GM12874 (cell line): ENCODE data around the gene MIPOL1.

Source experiments
- TF ChIP-seq, protein P1 (sequence below): IDR thresholded peaks from 2 replicates; pipeline ENCODE4 v1.5.1; 2011; ENCODE audit warnings: low read depth, mild to moderate bottlenecking, control low read depth, low read length, moderate library complexity; ENCODE audit not compliant: insufficient read depth

MIPOL1 gene

DNA sequence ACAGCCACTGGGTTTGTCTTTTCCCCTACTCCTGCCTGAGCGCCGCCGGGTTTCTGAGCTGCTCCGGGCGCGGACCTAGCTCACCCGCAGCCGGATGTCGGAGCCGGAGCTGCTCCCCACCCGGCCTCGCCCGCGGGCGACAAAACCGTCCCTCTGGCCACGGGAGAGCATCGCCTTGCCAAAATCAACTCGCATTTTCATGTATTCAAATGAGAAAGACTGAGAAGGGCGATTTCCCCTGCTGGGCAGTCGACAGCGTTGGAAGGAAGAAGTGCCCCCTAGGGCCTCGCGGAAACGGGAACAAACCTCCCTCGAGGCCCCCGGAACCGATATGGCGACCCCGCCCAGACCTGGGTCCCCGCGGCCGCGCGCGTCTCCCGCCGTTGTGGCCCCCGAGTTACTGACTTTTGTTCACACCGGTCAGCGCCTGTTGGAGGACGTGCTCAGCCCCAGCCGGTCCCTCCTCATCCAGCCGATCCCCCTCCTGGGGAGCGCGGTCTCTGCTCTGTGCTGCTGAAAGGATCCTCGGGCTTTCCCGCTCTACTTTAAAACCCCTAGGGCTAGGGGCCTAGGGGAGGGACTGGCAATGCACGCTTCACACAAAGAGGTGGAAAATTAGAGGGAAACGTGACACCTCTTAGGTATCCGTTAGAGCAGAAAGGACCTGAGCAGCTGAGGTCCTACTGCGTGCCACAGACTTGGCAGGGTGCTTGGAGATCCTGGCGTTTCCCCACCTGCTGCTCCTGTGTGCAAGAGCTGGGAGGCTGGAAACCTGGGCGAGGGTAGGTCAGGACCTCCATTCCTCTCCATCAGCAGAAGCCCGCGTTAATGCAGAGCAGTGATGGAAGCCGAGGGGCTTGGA is 402.0 kb downstream of the MIPOL1 start:
- TF ChIP-seq, protein P1, sequence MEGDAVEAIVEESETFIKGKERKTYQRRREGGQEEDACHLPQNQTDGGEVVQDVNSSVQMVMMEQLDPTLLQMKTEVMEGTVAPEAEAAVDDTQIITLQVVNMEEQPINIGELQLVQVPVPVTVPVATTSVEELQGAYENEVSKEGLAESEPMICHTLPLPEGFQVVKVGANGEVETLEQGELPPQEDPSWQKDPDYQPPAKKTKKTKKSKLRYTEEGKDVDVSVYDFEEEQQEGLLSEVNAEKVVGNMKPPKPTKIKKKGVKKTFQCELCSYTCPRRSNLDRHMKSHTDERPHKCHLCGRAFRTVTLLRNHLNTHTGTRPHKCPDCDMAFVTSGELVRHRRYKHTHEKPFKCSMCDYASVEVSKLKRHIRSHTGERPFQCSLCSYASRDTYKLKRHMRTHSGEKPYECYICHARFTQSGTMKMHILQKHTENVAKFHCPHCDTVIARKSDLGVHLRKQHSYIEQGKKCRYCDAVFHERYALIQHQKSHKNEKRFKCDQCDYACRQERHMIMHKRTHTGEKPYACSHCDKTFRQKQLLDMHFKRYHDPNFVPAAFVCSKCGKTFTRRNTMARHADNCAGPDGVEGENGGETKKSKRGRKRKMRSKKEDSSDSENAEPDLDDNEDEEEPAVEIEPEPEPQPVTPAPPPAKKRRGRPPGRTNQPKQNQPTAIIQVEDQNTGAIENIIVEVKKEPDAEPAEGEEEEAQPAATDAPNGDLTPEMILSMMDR: no peak

DNA sequence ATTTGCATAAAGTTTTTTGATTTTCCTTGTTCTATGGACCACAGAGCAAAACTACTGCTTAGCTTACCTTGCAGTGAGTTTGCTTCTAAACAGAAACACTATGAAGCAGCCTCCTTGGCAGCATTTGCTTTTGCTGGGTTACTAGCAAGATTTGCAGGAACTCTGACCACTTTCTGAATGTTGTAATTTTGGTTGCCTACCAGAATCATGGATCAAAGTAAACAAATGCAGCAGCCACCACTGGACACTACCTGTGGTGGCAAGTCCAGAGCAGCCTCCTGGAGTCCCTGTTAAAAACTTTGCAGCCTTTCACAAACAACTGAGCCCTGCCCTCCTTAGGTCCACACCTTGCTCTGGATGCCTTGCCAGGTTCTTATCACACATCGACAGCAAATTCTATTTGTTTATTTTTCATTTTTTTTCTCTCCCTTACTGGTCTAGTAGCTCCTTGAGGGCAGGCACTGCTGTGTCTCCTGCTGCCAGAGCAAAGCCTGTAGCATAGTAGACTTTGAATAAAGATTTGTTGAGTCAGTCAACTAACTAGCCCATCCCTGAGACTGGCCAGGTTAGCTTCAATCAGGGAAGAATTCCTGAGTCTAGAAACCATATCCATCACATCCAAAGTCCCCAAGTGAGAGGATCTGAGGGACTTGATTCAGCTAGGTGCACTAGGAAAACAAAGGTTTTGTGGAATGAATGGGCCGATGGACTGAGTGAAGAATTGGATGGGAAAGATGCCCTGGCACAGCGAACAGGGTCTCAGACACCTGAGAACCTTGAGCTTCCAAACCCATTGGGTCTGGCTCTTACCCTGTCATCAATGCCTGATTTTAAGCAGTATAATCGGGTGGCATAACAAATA is 403.4 kb downstream of the MIPOL1 start:
- TF ChIP-seq, protein P1: no peak

DNA sequence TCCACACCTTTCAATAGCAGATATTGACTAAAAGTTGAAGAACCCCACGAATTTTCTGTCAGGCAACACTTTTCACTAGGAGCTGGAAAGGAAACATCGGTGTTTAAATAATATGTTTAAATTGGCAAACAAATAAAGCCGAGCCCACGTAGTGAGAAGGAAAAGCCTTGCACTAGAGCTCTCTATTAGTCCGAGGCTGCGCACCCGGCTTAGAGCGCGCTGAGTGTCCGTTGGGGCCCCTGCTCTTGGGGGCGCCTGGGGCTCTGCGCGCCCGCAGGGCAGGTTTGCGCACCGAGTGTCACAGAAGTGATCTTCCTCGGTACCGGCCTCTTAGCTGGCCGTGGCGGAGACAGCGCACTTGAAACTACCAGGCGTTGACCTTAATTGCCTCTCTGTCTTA is 404.1 kb downstream of the MIPOL1 start:
- TF ChIP-seq, protein P1: no peak
